GM18951 (cell line): ENCODE data around the gene RASA3.

Experiments
- POLR2A ChIP-seq: IDR thresholded peaks from 4 replicates; pipeline ENCODE4 v1.6.1; 2011; ENCODE audit warnings: mild to moderate bottlenecking; ENCODE audit not compliant: insufficient read length, insufficient read depth; ENCODE audit errors: extremely low read depth
- in situ Hi-C: fragments of 300-500 bp; cut with MboI; formaldehyde crosslinking; loops from one replicate; pipeline ENCODE4 v1.12.0; 2022; ENCODE audit warnings: low sequenced_read_pairs, mixed read lengths, inconsistent platforms; ENCODE audit not compliant: unreplicated experiment

RASA3 gene

GRCh38 chr13:114044486-114044885, 87.9 kb downstream of the RASA3 start:
- in situ Hi-C loops, result no loop called here
- no peak for TF ChIP-seq POLR2A

GRCh38 chr13:114043421-114044053, 88.9 kb downstream of the RASA3 start:
- no peak for TF ChIP-seq POLR2A
- in situ Hi-C loops, result no loop called here

GRCh38 chr13:114042066-114042815, 90.2 kb downstream of the RASA3 start:
- in situ Hi-C loops, result no loop called here
- no peak for TF ChIP-seq POLR2A

- in situ Hi-C loops, result no loop called here
- TF ChIP-seq POLR2A, result no peak
These were observed 90.9 kb downstream of the RASA3 start for GRCh38 chr13:114041493-114041892.

- in situ Hi-C loops, result no loop called here
- no peak for TF ChIP-seq POLR2A
These were observed 92.8 kb downstream of the RASA3 start for GRCh38 chr13:114039471-114040141.

GRCh38 chr13:114038900-114039299, 93.5 kb downstream of the RASA3 start:
- TF ChIP-seq POLR2A, result no peak
- in situ Hi-C loops, result no loop called here

- no peak for TF ChIP-seq POLR2A
- in situ Hi-C loops, result no loop called here
These were observed 94.2 kb downstream of the RASA3 start for GRCh38 chr13:114038211-114038613.

GRCh38 chr13:114037674-114038073, 94.7 kb downstream of the RASA3 start:
- no peak for TF ChIP-seq POLR2A
- in situ Hi-C loops, result no loop called here

- TF ChIP-seq POLR2A, result no peak
- in situ Hi-C loops, result no loop called here
These were observed 96.6 kb downstream of the RASA3 start for GRCh38 chr13:114035583-114036531.

- in situ Hi-C loops, result no loop called here
- no peak for TF ChIP-seq POLR2A
These were observed 97.2 kb downstream of the RASA3 start for GRCh38 chr13:114035186-114035582.

- no peak for TF ChIP-seq POLR2A
- in situ Hi-C loops, result no loop called here
These were observed 97.9 kb downstream of the RASA3 start for GRCh38 chr13:114034481-114034891.

- TF ChIP-seq POLR2A, result no peak
- in situ Hi-C loops, result no loop called here
These were observed 98.7 kb downstream of the RASA3 start for GRCh38 chr13:114033541-114034315.
